Keratinocyte (primary cell): Measurements from ENCODE around the gene CFAP43. TPM values are rescaled to one million over a fixed set of nuclear protein-coding genes. Genes with fewer than 3 reads are reported as not detected.

ENCODE experiments used
- DNase-seq: peaks from one replicate; pipeline ENCODE4 v3.0.0-alpha.2; 2011; ENCODE audit warnings: low read depth, missing footprints, low spot score
- FAIRE-seq: peaks from 2 replicates; lab custom pipeline; 2011; peaks lifted over from hg19 to GRCh38; lab: Jason Lieb, UNC
- H2AFZ ChIP-seq: 2 replicates; pipeline ENCODE4 v1.6.0; 2012; ENCODE audit warnings: low read length, control low read depth, inconsistent platforms; ENCODE audit not compliant: control insufficient read depth
- H3K27ac ChIP-seq: 2 replicates; pipeline ENCODE4 v1.5.1; 2011; ENCODE audit warnings: low read length; ENCODE audit not compliant: control insufficient read depth, insufficient read depth
- H3K27me3 ChIP-seq: 3 replicates; pipeline ENCODE4 v1.6.0; 2011; ENCODE audit warnings: low read length; ENCODE audit not compliant: control insufficient read depth, insufficient read depth; ENCODE audit errors: extremely low read depth
- H3K36me3 ChIP-seq, 2 experiments: 2 replicates in 1 of 2; 3 replicates in 1 of 2; pipeline ENCODE4 v1.5.1; 2011; ENCODE audit warnings: low read length in 2 of 2, mild to moderate bottlenecking in 1 of 2; ENCODE audit not compliant: control insufficient read depth in 2 of 2, insufficient read depth in 2 of 2; ENCODE audit errors: extremely low read depth in 1 of 2
- H3K4me1 ChIP-seq: 3 replicates; pipeline ENCODE4 v1.5.1; 2011; ENCODE audit warnings: low read length; ENCODE audit not compliant: control insufficient read depth, insufficient read depth; ENCODE audit errors: extremely low read depth
- H3K4me2 ChIP-seq: 3 replicates; pipeline ENCODE4 v1.6.0; 2011; ENCODE audit warnings: low read depth, low read length; ENCODE audit not compliant: control insufficient read depth, insufficient read depth; ENCODE audit errors: extremely low read depth
- H3K4me3 ChIP-seq, 3 experiments: fragments of 200-600 bp in 1 of 3; sonication (generic) in 1 of 3; 2 replicates in 2 of 3; 3 replicates in 1 of 3; pipeline ENCODE4 v1.5.1; 2011 to 2016; ENCODE audit warnings: low read length in 3 of 3, mild to moderate bottlenecking in 3 of 3, control low read depth in 2 of 3, inconsistent platforms in 1 of 3, low read depth in 1 of 3, mixed read lengths in 1 of 3, mixed run types in 1 of 3, moderate library complexity in 1 of 3; ENCODE audit not compliant: control insufficient read depth in 2 of 3, insufficient read depth in 2 of 3; ENCODE audit errors: extremely low read depth in 1 of 3
- H3K79me2 ChIP-seq: 2 replicates; pipeline ENCODE4 v1.6.0; 2012; ENCODE audit warnings: low read length; ENCODE audit not compliant: control insufficient read depth, insufficient read depth
- H3K9ac ChIP-seq: 3 replicates; pipeline ENCODE4 v1.6.0; 2011; ENCODE audit warnings: low read length; ENCODE audit not compliant: control insufficient read depth, insufficient read depth; ENCODE audit errors: extremely low read depth
- H3K9me1 ChIP-seq: 3 replicates; pipeline ENCODE4 v1.6.0; 2011; ENCODE audit warnings: low read length; ENCODE audit not compliant: control insufficient read depth, insufficient read depth; ENCODE audit errors: extremely low read depth
- H3K9me3 ChIP-seq: 2 replicates; pipeline ENCODE4 v1.5.1; 2012; ENCODE audit warnings: low read depth, low read length; ENCODE audit not compliant: control insufficient read depth
- H4K20me1 ChIP-seq: 3 replicates; pipeline ENCODE4 v1.6.0; 2011; ENCODE audit warnings: low read length; ENCODE audit not compliant: control insufficient read depth, insufficient read depth; ENCODE audit errors: extremely low read depth
- CTCF ChIP-seq, 3 experiments: IDR thresholded peaks in 1 of 3; conservative IDR thresholded peaks in 1 of 3; optimal IDR thresholded peaks in 1 of 3; 2 replicates in 2 of 3; 3 replicates in 1 of 3; pipeline versions ENCODE3 to v1.5.1; 2011; ENCODE audit warnings: low read length in 3 of 3, mild to moderate bottlenecking in 3 of 3, moderate library complexity in 2 of 3, control low read depth in 1 of 3, inconsistent platforms in 1 of 3; ENCODE audit not compliant: insufficient read depth in 2 of 3; ENCODE audit errors: extremely low read depth in 1 of 3
- EZH2 ChIP-seq: IDR thresholded peaks from one replicate; pipeline ENCODE4 v1.6.1; 2012; ENCODE audit warnings: inconsistent platforms, mild to moderate bottlenecking, low read length, moderate library complexity
- dilution Hi-C: fragments of 300-500 bp; cut with MboI; formaldehyde crosslinking; loops from one replicate; pipeline ENCODE4 v1.7.0; 2020; ENCODE audit warnings: low sequenced_read_pairs; ENCODE audit not compliant: extremely low pct_ligation_motif_present
- polyA plus RNA-seq, 5 experiments: library from polyadenylated mRNA; depleted of rRNA in 3 of 5; stranded (reverse) in 3 of 5; stranded (forward) in 1 of 5; unstranded in 1 of 5; fragments of >200 nt; gene quantifications; 1 replicate in 1 of 5; 2 replicates in 3 of 5; 3 replicates in 1 of 5; pipeline versions ENCODE4 v1.2.1 to v1.2.3, GENCODE V29; 2011 to 2012; ENCODE audit warnings: missing spikeins in 2 of 5, low read depth in 1 of 5, low replicate concordance in 1 of 5

CFAP43 gene
- polyA plus RNA-seq, 1 donor (not counting 4 experiments of a cell fraction or from before 2014, with no cell fraction given), result 0.25 TPM

GRCh38 chr10:104220522-104220921 is 11.6 kb downstream of the CFAP43 start:
- no peaks in the 10 kb centered on the region for H3K36me3 ChIP-seq
- H3K4me3 ChIP-seq, result no peak overlapping the region
- H3K27me3 ChIP-seq, result peaks cover 7% of the 10 kb centered on the region
- no peaks in the 10 kb centered on the region for H3K4me1 ChIP-seq
- dilution Hi-C loops, result no loop called here
- FAIRE-seq (no peak), DNase-seq (no peak)
- H3K79me2 ChIP-seq, result no peaks in the 10 kb centered on the region
- H2AFZ ChIP-seq, result no peak overlapping the region
- no peaks in the 10 kb centered on the region for H4K20me1 ChIP-seq
- H3K27ac ChIP-seq, result no peak overlapping the region
- TF ChIP-seq CTCF (optimal IDR thresholded peaks at IDR 0.05 in 1 of 3, IDR thresholded peaks at IDR 0.05 in 1 of 3, conservative IDR thresholded peaks at IDR 0.05 in 1 of 3; ENCODE audit: extremely low read depth in 1 of 3, insufficient read depth in 2 of 3, low read length in 3 of 3), result no peak
- no peak for TF ChIP-seq EZH2
- H3K9ac ChIP-seq, result no peak overlapping the region
- no peaks in the 10 kb centered on the region for H3K9me3 ChIP-seq
- no peaks in the 10 kb centered on the region for H3K9me1 ChIP-seq
- no peak overlapping the region for H3K4me2 ChIP-seq

GRCh38 chr10:104218751-104219150 is 13.4 kb downstream of the CFAP43 start:
- H4K20me1 ChIP-seq, result no peaks in the 10 kb centered on the region
- FAIRE-seq (no peak), DNase-seq (no peak)
- no peak overlapping the region for H3K9ac ChIP-seq
- TF ChIP-seq CTCF (optimal IDR thresholded peaks at IDR 0.05 in 1 of 3, IDR thresholded peaks at IDR 0.05 in 1 of 3, conservative IDR thresholded peaks at IDR 0.05 in 1 of 3; ENCODE audit: extremely low read depth in 1 of 3, insufficient read depth in 2 of 3, low read length in 3 of 3), result no peak
- no peak for TF ChIP-seq EZH2
- H2AFZ ChIP-seq, result no peak overlapping the region
- no peak overlapping the region for H3K4me2 ChIP-seq
- H3K9me1 ChIP-seq, result no peaks in the 10 kb centered on the region
- H3K4me1 ChIP-seq, result no peaks in the 10 kb centered on the region
- peaks cover 7% of the 10 kb centered on the region for H3K27me3 ChIP-seq
- H3K79me2 ChIP-seq, result no peaks in the 10 kb centered on the region
- dilution Hi-C loops, result no loop called here
- H3K27ac ChIP-seq, result no peak overlapping the region
- H3K9me3 ChIP-seq, result no peaks in the 10 kb centered on the region
- H3K36me3 ChIP-seq, result no peaks in the 10 kb centered on the region
- H3K4me3 ChIP-seq, result no peak overlapping the region
